NCI-H226 (cell line): ENCODE data around the gene NFE2L2.
"Not testable (repeated sequence)": the region's sequence is repeated elsewhere in the genome, so short reads cannot be mapped to it uniquely, and the experiment has no call there.

ENCODE experiments used
- DNase-seq: peaks from one replicate; pipeline ENCODE4 v3.0.0-alpha.2; 2015

NFE2L2 gene

DNA sequence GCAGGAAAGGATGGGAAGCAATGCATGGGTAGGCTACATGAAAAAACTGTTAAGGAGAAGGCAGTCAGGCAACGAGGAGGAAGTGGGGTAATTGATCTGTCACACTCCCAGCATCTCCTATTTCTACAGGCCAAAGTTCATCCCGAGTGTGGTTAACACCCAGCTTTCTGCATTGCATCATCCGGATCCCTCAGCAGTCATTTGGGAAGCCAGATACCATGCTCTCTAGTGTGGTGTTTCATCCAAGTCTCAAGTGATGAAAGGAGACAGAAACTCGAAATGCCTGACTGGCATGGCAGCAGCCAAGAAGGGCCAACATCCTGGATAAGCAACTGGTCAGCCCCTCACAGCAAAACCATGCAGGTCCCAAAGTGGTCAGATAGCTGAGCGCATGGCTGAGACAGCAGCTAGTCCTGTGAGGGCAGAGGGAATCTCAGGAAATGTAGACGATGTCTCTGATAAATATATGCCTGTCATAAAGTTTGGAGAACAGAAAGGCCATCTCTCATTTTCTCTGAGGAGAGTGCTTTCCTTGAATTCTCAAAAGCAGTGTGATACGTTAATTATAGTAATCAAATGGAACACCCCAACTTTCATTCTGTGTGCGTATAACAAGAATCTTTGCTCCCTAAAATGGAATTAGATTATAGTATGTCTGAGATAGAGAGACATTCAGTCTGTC lies 76.8 kb downstream of the NFE2L2 start:
- DNase-seq: no peak

- not testable (repeated sequence) for DNase-seq
Measured at GRCh38 chr2:177186038-177186437, 78.5 kb downstream of the NFE2L2 start.

DNA sequence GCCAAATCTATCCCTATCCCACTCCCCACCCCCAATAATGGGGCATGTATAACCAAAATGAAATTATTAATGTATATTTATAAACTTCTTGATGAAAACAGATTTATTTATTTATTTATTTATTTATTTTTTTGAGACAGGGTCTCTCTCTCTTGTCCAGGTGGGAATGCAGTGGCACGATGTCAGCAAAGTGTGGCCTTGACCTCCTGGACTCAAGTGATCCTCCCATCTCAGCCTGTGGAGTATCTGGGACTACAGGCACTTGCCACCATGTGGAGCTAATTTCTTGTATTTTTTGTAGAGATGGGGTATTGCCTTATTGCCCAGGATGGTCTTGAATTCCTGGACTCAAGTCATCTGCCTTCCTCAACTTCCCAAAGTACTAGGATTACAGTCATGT lies 79.9 kb downstream of the NFE2L2 start:
- DNase-seq: no peak

- DNase-seq: no peak
Measured at GRCh38 chr2:177183860-177184259, 80.7 kb downstream of the NFE2L2 start.
